IMR-90 (cell line): Measurements from ENCODE around the gene CCDC122. TPM values are rescaled to one million over a fixed set of nuclear protein-coding genes. Genes with fewer than 3 reads are reported as not detected.

Experiments used
- ATAC-seq: fragments of 200-7000 bp; cut with Tn5 transposase; 2 replicates; pipeline ENCODE4 v1.9.1; 2020; ENCODE audit warnings: low read depth, mild to moderate bottlenecking, moderate library complexity
- BruUV-seq: library from RNA; stranded (reverse); fragments of 400-500 nt; replicated peaks from 2 replicates; lab custom pipeline; 2021; lab: Mats Ljungman, UMichigan
- CTCF ChIA-PET: fragments of 300-600 bp; formaldehyde crosslinking; extraction: SDS; loops from one replicate; lab custom pipeline; 2021; ENCODE audit warnings: antibody characterized with exemption; lab: Yijun Ruan, JAX
- POLR2A ChIA-PET: fragments of 300-600 bp; sonication (Branson Sonifier 250); formaldehyde crosslinking; loops from one replicate; lab custom pipeline; 2022; ENCODE audit warnings: antibody characterized with exemption; ENCODE audit not compliant: unreplicated experiment; lab: Charles Lee
- DNase-seq: peaks from one replicate; pipeline ENCODE4 v3.0.0; 2013
- H2AFZ ChIP-seq: replicated peaks from 2 replicates; pipeline ENCODE3; 2013; ENCODE audit warnings: low read length, mild to moderate bottlenecking; ENCODE audit not compliant: poor library complexity
- H2AK5ac ChIP-seq: 2 replicates; pipeline ENCODE4 v1.6.1; 2013; ENCODE audit warnings: low read depth, low read length, inconsistent platforms
- H2AK9ac ChIP-seq: replicated peaks from 2 replicates; pipeline ENCODE3; 2013; ENCODE audit warnings: mild to moderate bottlenecking, low read depth, low read length, moderate library complexity; ENCODE audit not compliant: poor library complexity
- H2BK120ac ChIP-seq: 2 replicates; pipeline ENCODE4 v1.6.1; 2013; ENCODE audit warnings: low read depth, low read length, inconsistent platforms
- H2BK15ac ChIP-seq: 3 replicates; pipeline ENCODE4 v1.6.1; 2013; ENCODE audit warnings: low read depth, low read length, inconsistent platforms
- H2BK20ac ChIP-seq: 2 replicates; pipeline ENCODE4 v1.6.1; 2013; ENCODE audit warnings: low read depth, mild to moderate bottlenecking, inconsistent platforms, low read length, moderate library complexity
- H2BK5ac ChIP-seq: 2 replicates; pipeline ENCODE4 v1.6.1; 2013; ENCODE audit warnings: mild to moderate bottlenecking, low read depth, low read length, inconsistent platforms; ENCODE audit not compliant: poor library complexity, severe bottlenecking
- H3K14ac ChIP-seq: replicated peaks from 2 replicates; pipeline ENCODE4 v1.6.1; 2013; ENCODE audit warnings: low read depth, low read length, inconsistent platforms
- H3K18ac ChIP-seq: 2 replicates; pipeline ENCODE4 v1.6.1; 2013; ENCODE audit warnings: low read depth, low read length, control low read depth
- H3K23ac ChIP-seq: 2 replicates; pipeline ENCODE4 v1.6.1; 2013; ENCODE audit warnings: low read depth, low read length, inconsistent platforms
- H3K27ac ChIP-seq: 2 replicates; pipeline ENCODE4 v1.5.1; 2013; ENCODE audit warnings: mild to moderate bottlenecking, control low read depth, low read length; ENCODE audit not compliant: insufficient read depth
- H3K27me3 ChIP-seq: 2 replicates; pipeline ENCODE4 v1.6.1; 2013; ENCODE audit warnings: low read length; ENCODE audit not compliant: control insufficient read depth, insufficient read depth
- H3K36me3 ChIP-seq: 2 replicates; pipeline ENCODE4 v1.6.1; 2013; ENCODE audit warnings: low read length, mixed read lengths; ENCODE audit not compliant: control insufficient read depth, insufficient read depth
- H3K4ac ChIP-seq: 2 replicates; pipeline ENCODE4 v1.6.1; 2013; ENCODE audit warnings: low read depth, low read length, inconsistent platforms
- H3K4me1 ChIP-seq: 2 replicates; pipeline ENCODE4 v1.6.1; 2013; ENCODE audit warnings: low read length, mixed read lengths; ENCODE audit not compliant: control insufficient read depth, insufficient read depth
- H3K4me2 ChIP-seq: 2 replicates; pipeline ENCODE4 v1.6.1; 2013; ENCODE audit warnings: low read depth, mild to moderate bottlenecking, control low read depth, low read length, moderate library complexity
- H3K4me3 ChIP-seq: 2 replicates; pipeline ENCODE4 v1.5.1; 2013; ENCODE audit warnings: low read depth, mild to moderate bottlenecking, control low read depth, low read length, moderate library complexity; ENCODE audit not compliant: insufficient read depth
- H3K56ac ChIP-seq: 2 replicates; pipeline ENCODE4 v1.6.1; 2013; ENCODE audit warnings: low read length, inconsistent platforms; ENCODE audit not compliant: insufficient read depth; ENCODE audit errors: extremely low read depth
- H3K79me1 ChIP-seq, 2 experiments: 2 replicates each; pipeline ENCODE4 v1.6.1; 2013; ENCODE audit warnings: low read length in 2 of 2, inconsistent platforms in 1 of 2, low read depth in 1 of 2
- H3K9ac ChIP-seq: 2 replicates; pipeline ENCODE4 v1.6.1; 2013; ENCODE audit warnings: low read depth, low read length, control low read depth
- H3K9me1 ChIP-seq: 2 replicates; pipeline ENCODE4 v1.6.1; 2013; ENCODE audit warnings: low read length, inconsistent platforms; ENCODE audit not compliant: insufficient read depth
- H3K9me3 ChIP-seq: 2 replicates; pipeline ENCODE4 v1.6.1; 2013; ENCODE audit warnings: low read length; ENCODE audit not compliant: control insufficient read depth, insufficient read depth
- H4K20me1 ChIP-seq: 2 replicates; pipeline ENCODE4 v1.6.1; 2013; ENCODE audit warnings: low read length, inconsistent platforms; ENCODE audit not compliant: insufficient read depth
- H4K5ac ChIP-seq: 2 replicates; pipeline ENCODE4 v1.6.1; 2013; ENCODE audit warnings: mild to moderate bottlenecking, low read depth, low read length, control low read depth
- H4K8ac ChIP-seq, 2 experiments: 2 replicates each; pipeline ENCODE4 v1.6.1; 2013; ENCODE audit warnings: low read depth in 2 of 2, low read length in 2 of 2, control low read depth in 1 of 2, inconsistent platforms in 1 of 2
- H4K91ac ChIP-seq: 2 replicates; pipeline ENCODE4 v1.6.1; 2013; ENCODE audit warnings: low read depth, low read length, inconsistent platforms; ENCODE audit not compliant: insufficient read depth
- CEBPB ChIP-seq: IDR thresholded peaks from 2 replicates; pipeline ENCODE4 v1.6.1; 2012; ENCODE audit warnings: low read depth, low read length, improper control_type of control experiment
- CHD1 ChIP-seq: IDR thresholded peaks from 2 replicates; pipeline ENCODE4 v1.6.1; 2012; ENCODE audit warnings: low read depth, low read length, improper control_type of control experiment
- POLR2A ChIP-seq: IDR thresholded peaks from 2 replicates; pipeline ENCODE4 v1.6.1; 2012; ENCODE audit warnings: mild to moderate bottlenecking, low read depth, low read length
- RCOR1 ChIP-seq: IDR thresholded peaks from 2 replicates; pipeline ENCODE4 v1.6.1; 2012; ENCODE audit warnings: mild to moderate bottlenecking, low read length, improper control_type of control experiment; ENCODE audit not compliant: insufficient replicate concordance
- WGBS, 2 experiments: methylation state at CpG; one replicate each; pipeline versions ENCODE4 v1.1.5 to v1.1.7; 2013; ENCODE audit warnings: missing lambda C conversion rate in 2 of 2; ENCODE audit not compliant: insufficient read length in 1 of 2; ENCODE audit errors: extremely low coverage in 2 of 2; 5-methylcytosine and 5-hydroxymethylcytosine counted together
- dilution Hi-C: fragments of 300-500 bp; cut with HindIII; formaldehyde crosslinking; loops from one replicate; pipeline ENCODE4 v1.14.3; 2018; ENCODE audit warnings: low sequenced_read_pairs; ENCODE audit not compliant: unreplicated experiment
- in situ Hi-C: fragments of 300-500 bp; cut with MboI; formaldehyde crosslinking; loops from 3 replicates; pipeline ENCODE4 v1.14.3; 2019; ENCODE audit warnings: low sequenced_read_pairs, inconsistent platforms, mixed read lengths
- intact Hi-C: fragments of 100-400 bp; cut with micrococcal nuclease; formaldehyde crosslinking; loops from 2 replicates; pipeline ENCODE4 v1.10.0; 2022
- polyA plus RNA-seq, 3 experiments: library from polyadenylated mRNA; depleted of rRNA; stranded (reverse); fragments of >200 nt; gene quantifications; 2 replicates each; pipeline ENCODE4 v1.2.3, GENCODE V29; 2012; ENCODE audit warnings: low replicate concordance in 1 of 3
- total RNA-seq: library from RNA; depleted of rRNA; stranded (reverse); fragments of >200 nt; gene quantifications from 2 replicates; pipeline ENCODE4 v1.2.3, GENCODE V29; 2012
- TF ChIP-seq, protein P1 (sequence below): conservative IDR thresholded peaks from 2 replicates; pipeline ENCODE4 v1.5.1; 2012; ENCODE audit warnings: mild to moderate bottlenecking, low read depth, low read length, improper control_type of control experiment

Gene CCDC122
- total and polyA plus RNA-seq, 2 of the 4 experiments (the other 2 are of a cell fraction): 0.70 to 0.72 TPM

DNA sequence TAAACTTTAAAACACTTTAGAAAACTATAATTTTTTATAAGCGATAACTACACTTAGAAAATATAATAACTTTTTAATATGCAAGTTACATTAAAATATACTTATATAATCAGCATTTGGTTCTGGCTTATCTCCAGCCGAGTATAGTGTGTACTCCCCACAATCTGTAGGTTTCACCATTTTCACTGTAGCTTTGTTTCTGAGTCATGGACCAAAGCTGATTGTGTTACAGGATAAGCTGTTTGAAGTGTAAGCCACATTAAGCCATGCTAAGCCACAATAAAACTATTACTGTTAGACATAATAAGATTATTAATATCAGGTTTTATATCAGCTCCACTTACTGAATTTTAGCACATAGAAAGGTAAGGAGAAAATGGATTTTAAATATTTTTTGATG lies 43.8 kb downstream of the CCDC122 start:
- peak; percentile 61 for DNase-seq
- intact Hi-C loops: no loop called here
- H2AK9ac ChIP-seq: no peak overlapping the region

More for the DNA sequence above, 43.8 kb downstream of the CCDC122 start:
- H3K23ac ChIP-seq: no peak overlapping the region
- no peak overlapping the region for H4K5ac ChIP-seq
- H3K18ac ChIP-seq: no peak overlapping the region
- POLR2A ChIA-PET: no interaction called here
- H3K9me1 ChIP-seq: no peaks in the 10 kb centered on the region
- in situ Hi-C loops (no loop called here), dilution Hi-C loops (no loop called here)
- no peak overlapping the region for H4K8ac ChIP-seq
- H3K9ac ChIP-seq: no peak overlapping the region
- no peak overlapping the region for H4K91ac ChIP-seq
- H2BK15ac ChIP-seq: no peak overlapping the region
- WGBS, 2 experiments: no CpG with 5 or more reads among the region's 2 CpGs
- H3K4ac ChIP-seq: no peak overlapping the region
- CTCF ChIA-PET: no interaction called here
- H3K4me2 ChIP-seq: no peak overlapping the region
- H4K20me1 ChIP-seq: no peaks in the 10 kb centered on the region
- no peak overlapping the region for H3K14ac ChIP-seq
- H3K56ac ChIP-seq: no peak overlapping the region
- H3K4me1 ChIP-seq: no peaks in the 10 kb centered on the region; the same call in 1 of the 2 replicates
- peak; percentile 42; the same call in 1 of the 2 replicates for ATAC-seq
- no peak overlapping the region for H2AFZ ChIP-seq
- no peak overlapping the region for H2BK20ac ChIP-seq
- no peak overlapping the region for H3K27ac ChIP-seq
- TF ChIP-seq CEBPB (peak; percentile 30; the same call in 1 of the 2 replicates), POLR2A (no peak), RCOR1 (no peak), CHD1 (no peak)
- TF ChIP-seq, protein P1, sequence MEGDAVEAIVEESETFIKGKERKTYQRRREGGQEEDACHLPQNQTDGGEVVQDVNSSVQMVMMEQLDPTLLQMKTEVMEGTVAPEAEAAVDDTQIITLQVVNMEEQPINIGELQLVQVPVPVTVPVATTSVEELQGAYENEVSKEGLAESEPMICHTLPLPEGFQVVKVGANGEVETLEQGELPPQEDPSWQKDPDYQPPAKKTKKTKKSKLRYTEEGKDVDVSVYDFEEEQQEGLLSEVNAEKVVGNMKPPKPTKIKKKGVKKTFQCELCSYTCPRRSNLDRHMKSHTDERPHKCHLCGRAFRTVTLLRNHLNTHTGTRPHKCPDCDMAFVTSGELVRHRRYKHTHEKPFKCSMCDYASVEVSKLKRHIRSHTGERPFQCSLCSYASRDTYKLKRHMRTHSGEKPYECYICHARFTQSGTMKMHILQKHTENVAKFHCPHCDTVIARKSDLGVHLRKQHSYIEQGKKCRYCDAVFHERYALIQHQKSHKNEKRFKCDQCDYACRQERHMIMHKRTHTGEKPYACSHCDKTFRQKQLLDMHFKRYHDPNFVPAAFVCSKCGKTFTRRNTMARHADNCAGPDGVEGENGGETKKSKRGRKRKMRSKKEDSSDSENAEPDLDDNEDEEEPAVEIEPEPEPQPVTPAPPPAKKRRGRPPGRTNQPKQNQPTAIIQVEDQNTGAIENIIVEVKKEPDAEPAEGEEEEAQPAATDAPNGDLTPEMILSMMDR: no peak
- BruUV-seq: no TSS peak
- no peaks in the 10 kb centered on the region for H3K36me3 ChIP-seq
- H3K9me3 ChIP-seq: no peaks in the 10 kb centered on the region
- H2BK120ac ChIP-seq: no peak overlapping the region
- H2BK5ac ChIP-seq: no peak overlapping the region
- H3K79me1 ChIP-seq: no peaks in the 10 kb centered on the region
- H2AK5ac ChIP-seq: no peak overlapping the region
- no peaks in the 10 kb centered on the region for H3K27me3 ChIP-seq
- H3K4me3 ChIP-seq: no peak overlapping the region
